Stimulated activated CD8-positive, alpha-beta memory T cell treated with anti-CD3 and anti-CD28 coated beads, Interleukin-12 subunit alpha, Interleukin-12 subunit beta, amount 100 ng/mL, for 1 hour (primary cell): ENCODE data around the gene ANKS3.

Experiments
- DNase-seq: peaks from one replicate; pipeline ENCODE4 v3.0.0-alpha.2; 2020; ENCODE audit warnings: low read depth

The ANKS3 gene

DNA sequence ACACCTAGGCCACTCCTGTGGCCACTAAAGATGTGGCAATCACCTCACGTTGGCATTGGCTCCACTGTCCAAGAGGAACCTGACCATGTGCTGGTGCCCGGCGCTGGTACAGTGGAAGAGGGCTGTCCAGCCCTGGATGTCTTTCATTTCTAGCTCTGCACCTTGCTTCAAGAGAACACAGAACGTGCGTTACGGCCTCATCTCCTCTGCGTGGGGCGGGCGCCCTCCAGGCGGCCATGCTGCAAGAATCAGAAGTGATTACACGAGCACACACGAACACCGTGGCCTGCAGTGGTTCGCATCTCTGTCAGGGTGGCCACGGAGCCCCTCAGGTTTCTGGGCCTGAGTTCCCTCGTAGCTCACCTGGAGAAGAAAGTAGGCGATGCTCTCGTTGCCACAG lies 7.5 kb downstream of the ANKS3 start:
- DNase-seq, result no peak

DNA sequence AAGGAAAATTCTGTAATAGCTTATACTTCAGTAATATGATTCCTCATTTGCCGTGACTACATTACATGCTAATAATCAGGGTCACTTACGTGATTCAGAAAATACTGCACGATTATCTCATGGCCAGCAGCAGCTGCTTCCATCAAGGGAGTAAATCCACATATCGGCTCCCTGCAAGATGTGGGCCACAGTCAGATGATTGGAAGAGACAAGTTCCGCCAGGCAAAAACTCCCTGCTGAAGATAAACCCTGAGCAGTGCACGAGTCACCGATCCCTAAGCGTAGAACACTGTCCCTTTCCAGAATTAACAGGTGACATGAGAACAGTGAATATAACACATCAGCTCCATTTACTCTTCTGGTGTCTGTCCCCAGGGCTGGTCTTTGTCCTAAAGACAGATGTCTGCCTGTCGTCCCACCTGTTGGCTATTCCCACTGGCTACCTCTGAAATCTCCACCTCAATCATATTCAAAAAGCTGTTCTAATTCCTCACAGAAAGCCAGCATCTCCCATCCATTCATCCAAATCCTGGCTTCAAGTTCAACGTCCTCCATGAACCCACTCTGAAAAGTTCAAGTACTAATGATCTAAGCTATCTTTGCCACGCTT lies 9.3 kb downstream of the ANKS3 start:
- DNase-seq, result no peak

DNA sequence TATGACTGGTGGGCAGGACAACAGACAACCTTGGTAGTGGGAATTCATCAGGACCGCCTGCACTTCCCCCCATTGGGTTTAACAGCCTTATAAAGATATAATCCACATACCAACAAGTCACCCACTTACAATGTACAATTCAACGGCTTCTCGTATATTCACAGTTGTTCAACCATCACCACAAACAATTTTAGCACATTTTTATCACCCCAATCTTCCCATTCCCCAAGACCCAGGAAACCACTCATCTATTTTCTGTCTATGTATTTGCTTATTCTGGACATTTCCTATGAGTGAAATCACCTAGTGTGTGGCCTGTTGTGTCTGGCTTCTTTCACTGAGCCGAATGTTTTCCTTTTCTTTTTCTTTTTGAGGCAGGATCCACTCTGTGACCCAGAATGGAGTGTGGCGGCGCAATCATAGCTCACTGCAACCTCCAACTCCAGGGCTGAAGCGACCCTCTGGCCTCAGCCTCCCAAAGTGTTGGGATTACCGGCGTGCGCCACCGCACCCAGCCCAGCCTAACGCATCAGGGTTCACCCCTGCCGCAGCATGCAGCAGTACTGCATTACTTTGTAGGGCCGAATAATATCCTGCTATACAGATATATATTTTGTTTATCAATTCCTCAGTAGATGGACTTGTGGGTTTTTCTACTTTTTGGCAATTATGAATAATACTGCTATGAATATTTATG lies 10.9 kb downstream of the ANKS3 start:
- no peak for DNase-seq

DNA sequence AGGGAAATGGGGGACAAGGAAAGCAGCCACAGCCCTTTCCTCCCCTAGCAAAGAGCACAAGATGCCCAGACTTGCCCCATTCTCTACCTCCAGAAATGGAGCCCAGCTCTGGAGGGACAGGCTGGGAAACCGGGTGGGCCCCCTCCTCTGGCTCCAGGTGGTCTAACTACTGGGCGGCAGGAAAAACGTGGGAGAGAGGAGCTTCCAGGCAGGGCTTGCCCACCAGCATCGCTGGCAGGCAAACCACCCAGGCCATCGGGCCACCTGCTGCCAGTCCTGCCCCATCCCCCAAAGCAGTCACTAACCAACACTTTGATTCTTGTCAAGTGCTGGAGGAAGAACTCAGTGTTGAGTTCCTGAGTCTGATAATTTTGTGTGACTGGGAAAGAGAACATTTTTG lies 15.6 kb downstream of the ANKS3 start:
- no peak for DNase-seq

DNA sequence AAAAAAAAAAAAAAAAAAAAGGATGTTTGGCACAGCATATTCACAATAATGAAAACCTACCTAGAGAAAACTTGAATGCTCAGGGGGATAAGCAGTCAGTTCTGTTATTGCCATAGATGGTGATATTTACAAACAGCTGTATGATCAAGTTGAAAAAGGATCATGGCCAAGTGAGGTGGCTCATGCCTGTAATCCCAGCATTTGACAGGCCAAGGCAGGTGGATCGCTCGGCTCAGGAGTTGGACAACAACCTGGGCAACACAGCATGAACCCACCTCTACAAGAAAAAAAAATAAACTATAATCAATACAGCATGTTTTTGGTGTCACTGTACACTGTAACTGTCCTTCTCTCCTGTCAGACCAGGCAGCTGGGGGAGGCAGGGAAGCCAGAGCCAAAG lies 19.1 kb downstream of the ANKS3 start:
- no peak for DNase-seq

DNA sequence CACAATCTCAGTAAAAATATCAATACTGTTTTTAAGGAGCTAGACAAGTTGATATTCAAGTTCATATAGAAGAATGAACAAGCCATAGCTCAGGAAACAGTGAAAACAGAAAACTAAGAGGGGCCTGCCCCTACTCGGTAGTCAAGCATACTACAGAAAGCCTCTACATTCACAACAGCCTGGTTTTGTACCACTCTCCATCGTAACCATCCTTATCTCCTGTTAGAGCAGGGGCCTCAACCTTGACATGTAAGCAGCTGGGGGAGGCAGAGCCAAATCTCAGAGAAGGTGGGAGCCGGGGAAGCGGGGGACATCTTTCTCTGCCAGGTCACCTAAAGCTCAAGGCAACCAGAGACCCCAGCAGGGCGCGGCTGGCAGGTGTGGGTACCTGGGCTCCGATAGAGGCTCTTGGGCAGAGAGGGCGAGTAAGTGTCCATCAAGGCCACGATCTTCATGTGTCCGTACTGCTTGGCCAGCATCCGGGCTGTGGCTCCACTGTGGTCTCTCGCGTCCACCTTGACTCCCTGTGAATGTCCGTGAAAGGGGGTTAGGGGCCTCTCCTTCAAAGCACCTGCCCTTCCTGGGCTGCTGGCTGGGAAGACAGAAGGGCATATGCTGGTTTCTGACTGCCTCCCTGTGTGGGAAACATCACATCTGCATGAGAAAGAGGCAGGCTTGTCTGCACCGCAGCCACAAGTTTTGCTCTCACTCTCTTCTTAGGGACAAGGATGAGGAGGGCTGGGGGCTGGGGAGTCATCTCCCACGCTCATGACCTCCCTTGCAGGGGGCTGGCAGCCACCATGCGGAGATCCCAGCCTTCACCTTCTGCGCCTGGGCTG lies 20.2 kb downstream of the ANKS3 start:
- no peak for DNase-seq

DNA sequence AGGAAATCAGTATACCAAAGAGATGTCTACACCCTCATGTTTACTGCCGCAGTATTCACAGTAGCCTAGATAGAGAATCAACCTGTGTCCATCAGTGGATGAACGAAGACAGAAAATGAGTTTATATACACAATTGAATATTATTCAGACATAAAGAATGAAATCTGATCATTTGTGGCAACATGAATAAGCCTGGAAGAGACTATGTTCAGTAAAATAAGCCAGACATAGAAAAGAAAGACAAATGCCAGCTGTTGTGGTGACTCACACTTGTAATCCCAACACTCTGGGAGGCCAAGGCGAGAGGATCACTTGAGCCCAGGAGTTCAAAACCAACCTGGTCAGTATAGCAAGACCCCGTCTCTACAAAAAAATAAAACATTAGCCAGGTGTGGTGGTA lies 24.6 kb downstream of the ANKS3 start:
- DNase-seq, result no peak

DNA sequence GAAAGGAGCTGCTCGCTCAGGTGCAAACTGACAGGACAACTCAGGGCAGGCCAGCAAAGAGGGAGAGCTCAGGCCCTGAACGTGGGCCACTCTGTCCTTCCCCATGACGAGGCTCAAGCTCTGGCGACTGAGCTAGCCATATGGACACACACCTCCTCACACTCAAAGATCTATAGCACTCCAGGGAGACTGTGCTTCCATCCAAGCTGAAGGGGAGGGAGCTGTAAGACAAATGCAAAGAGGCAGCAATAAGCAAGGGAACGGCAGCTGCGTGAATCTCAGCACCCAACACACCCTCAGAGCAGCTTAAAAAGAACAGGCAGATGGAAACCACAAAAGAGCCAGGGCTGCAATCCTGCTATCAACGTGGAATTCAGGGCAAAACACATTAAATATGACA lies 27.2 kb downstream of the ANKS3 start:
- no peak for DNase-seq

DNA sequence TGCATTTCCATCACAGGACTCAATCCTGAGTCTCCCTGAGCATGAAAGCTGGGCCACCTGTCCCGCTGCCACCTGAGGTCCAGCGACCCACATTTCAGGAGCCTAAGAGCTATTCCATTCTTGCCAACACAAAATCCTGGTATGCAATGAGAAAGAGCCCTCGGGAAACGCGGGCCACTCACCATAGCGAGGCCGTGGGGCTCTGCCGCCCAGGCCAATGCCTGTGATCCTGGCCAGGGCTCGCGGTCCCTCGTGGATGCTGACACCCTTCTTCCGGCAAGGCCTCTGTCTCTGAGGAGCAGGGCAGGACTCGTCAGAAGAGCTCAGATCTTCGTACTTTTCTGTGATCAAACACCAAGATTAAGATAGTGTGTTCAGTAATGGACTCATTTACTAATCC lies 29.2 kb downstream of the ANKS3 start:
- no peak for DNase-seq

DNA sequence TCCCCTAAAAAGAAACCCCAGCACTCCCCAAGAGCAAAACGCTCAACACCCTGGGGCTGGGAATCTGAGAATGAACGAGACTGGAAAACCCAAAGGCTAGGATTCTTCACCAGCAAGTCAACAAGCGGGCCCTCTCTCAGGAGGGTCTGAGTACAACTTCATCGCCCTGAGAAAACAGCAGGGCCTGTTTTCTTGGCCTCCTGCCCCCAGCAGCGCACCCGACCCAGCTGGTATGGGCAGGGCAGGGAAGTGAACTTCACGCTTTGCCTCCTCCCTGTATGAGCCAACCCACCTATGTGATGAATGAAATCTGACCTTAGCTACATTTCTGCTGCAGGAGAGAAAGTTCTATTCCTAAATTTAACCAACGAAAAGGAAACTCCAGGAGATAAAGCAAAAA lies 29.6 kb downstream of the ANKS3 start:
- no peak for DNase-seq

DNA sequence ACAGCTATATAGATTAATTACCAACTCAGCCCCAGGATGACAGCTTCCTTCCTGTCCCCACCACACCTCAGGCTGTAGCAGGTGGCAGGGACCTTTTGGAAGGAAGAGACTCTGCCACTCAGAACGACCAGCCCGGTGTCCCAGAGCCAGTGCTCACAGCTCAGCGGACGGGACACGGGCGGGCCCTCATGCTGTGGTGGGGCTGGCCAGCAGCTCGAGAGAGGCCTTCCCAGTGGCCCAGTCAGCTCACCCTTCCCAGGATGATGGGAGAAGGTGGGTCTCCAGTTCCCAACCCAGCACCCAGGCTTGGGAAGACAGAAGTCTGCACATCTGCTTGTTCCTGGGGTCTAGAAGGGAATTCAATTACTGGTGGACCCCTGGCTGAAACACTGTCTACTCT lies 30.2 kb downstream of the ANKS3 start:
- DNase-seq, result no peak

DNA sequence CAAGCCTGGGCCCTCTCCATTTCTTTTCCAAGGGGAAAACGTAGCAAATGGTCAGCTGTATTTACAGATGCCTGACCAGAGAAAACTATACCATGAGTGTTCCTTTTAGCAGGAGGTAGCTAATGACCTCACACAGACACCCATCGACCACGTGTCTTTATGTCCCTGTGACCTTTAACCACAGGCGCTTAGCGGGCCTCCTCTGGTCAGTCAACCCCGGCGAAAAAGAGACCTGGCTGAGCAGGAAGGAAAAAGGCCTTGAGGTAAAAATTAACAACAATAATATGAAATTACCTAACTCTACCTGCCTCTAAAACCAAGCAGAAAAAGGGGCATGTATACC lies 31.6 kb downstream of the ANKS3 start:
- DNase-seq, result no peak

DNA sequence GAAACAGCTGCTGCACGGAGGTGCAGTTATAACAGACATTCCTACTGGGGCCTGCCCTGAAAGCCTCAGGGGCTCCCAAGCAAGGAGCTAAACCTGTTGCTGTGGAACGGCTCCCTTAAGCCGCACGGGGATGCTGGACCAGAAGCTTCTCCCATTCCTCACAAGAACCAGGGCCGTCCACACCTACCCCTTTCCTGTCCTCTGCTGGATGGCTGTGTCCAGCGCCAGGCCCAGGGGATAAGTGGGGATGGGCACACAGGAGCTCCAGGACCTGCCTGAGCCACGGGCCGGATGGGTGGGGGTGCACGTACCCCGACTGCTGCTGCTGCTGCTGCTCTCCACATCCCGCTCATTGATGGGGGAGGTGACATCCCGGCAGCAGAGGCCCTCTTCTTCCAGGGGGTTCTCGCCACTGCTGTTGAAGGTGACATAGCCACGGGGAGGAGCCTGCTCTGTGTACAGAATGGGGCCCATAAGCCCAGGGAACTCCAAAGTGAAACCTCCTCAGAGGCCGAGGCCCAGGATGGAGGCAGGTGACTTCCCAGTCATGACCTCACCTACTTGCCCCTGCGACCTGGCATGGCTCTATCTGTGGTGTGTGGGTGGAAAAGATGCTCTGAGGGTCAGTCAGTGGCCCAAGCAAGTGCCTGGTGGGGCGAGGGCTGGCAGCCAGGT lies 32.1 kb downstream of the ANKS3 start:
- no peak for DNase-seq

DNA sequence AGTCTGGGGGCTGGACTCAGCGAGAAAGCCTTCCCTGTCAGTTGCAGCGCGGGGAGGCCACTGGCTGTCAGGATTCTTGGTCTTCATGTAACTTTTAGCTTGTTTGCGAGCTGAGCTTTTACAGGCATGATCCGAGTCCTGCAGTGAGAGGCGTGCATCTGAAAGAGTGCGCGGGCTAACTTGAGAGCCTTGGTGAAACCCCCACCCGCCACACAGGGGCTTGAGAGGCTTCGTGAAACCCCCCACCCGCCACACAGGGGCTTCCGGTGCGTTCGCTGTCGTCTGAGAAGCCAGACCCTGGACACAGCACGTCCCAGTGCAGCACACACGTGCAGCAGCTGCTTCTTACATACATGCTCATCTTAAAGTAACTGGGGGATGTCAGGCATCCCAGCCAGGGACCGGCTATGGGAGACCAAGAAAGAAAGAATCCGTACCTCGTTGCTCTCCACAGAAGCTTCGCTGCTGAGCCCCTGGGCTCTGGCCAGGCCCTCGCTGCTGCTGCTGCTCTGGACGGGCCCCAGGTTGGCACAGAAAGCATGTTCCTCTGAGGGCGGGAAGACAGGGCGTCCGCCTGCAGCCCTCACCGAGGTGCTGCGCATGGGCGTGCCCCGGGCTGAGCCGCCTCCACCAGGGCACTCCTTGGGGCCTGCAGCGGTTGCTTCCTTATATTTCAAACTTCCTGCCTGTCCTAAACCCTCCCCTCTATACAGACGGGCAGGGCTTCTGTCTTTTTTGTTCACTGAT lies 32.9 kb downstream of the ANKS3 start:
- no peak for DNase-seq

DNA sequence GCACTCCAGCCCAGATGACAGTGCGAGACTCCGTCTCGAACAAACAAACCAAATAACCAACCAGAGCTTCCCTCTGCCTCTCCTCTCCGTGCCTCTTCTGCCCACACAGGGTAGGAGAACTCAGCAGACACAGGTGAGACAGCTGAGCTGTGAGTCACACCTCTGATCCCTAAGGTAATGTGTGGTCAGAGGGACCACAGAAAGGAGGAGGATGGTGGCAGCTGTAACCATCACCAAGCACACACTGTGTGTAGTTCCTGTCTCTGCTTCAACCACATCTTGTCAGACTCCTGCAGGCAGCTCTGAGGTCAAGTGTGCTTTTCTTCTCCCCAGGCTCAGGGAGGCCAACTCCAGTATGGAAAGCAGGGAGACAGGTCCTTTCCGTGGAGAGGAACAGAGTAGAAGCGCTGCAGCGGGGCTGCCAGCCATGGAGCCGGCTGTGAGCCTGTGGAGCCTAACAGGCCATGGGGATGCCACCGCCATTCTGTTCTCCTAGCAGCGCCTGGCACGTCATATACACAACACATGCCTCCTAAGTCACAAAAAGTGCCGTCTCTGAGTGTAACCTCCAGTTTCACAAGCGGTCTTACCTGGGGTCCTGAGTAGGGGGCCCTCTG lies 33.6 kb downstream of the ANKS3 start:
- no peak for DNase-seq

DNA sequence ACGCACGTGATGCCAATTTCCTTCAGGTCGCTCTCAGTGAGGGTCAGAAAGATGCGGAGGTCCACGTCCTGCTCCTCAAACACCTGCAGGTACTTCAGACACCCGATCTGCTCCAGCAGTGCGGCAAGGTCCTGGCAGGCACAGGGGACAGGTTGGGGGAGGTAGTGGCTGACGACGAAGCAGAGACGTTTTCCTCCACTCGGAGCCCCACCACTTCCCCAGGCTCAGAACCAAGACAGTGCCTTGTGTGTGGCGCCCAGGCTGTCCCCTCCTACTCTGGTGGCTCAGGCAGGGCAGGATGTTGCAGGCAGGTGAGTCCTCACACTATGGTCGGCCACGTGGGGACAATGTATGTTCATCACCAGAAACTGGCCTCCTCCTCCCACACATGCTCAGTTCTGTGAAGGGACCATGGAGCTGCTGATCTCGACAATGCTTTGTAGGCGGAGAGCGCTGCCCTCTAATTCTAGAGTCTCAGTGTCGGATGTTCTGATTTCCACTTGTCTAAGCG lies 35.0 kb downstream of the ANKS3 start:
- no peak for DNase-seq

DNA sequence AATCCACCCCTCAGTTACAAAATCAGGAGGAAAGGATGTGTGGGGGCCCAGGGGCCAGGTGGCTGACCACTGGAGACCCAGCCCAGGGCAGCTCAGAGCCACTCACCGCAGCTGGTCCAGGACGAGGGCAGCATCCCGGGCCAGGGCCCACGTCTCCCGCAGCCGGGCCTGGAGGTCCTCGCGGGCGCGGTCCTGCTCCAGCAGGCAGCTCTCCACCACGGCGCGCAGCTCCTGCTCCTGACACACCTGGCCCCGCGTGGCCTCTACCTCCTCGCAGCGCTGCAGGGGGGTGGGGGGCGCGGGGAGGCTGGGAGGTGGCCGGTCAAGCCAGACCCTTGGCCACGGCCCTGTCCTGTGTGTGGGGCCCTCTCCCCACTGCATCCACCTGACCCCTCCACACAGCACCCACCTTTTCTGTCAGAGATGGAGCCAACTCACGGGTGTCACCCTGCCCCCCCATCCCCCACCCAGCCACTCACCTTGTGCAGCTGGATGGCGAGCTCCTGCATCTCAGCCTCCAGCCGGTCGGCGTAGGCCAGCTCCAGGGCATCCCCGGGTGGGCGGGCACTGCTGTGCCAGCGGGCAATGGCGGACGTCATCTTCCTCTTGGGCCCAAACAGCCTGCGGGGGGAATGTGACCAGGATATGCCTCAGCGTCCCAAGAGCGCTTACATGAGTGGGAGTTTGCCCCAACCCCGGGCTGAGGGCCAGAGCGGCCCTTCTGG lies 35.6 kb downstream of the ANKS3 start:
- DNase-seq, result no peak

DNA sequence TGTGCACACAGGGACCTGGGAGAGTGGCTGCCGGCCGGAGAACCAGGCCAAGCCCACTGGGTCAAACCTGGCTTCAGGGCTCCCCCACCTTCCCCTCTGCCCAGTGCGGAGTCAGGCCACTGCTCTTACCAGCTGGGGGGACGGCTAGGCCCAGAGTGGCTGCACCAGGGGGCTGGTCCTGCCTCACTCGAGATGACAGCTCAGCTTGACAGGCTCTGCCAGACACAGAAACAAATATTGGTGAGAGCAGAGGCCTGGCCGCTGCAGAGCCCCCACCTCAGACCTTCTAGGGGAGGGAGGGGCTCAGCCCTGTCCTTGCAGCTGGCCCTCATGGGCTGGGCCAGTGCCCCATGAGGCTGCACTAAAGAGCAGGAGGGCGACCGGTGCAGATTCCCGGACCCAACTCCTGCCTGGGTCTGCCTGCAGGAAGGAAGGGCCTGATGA lies 36.2 kb downstream of the ANKS3 start:
- DNase-seq, result no peak

DNA sequence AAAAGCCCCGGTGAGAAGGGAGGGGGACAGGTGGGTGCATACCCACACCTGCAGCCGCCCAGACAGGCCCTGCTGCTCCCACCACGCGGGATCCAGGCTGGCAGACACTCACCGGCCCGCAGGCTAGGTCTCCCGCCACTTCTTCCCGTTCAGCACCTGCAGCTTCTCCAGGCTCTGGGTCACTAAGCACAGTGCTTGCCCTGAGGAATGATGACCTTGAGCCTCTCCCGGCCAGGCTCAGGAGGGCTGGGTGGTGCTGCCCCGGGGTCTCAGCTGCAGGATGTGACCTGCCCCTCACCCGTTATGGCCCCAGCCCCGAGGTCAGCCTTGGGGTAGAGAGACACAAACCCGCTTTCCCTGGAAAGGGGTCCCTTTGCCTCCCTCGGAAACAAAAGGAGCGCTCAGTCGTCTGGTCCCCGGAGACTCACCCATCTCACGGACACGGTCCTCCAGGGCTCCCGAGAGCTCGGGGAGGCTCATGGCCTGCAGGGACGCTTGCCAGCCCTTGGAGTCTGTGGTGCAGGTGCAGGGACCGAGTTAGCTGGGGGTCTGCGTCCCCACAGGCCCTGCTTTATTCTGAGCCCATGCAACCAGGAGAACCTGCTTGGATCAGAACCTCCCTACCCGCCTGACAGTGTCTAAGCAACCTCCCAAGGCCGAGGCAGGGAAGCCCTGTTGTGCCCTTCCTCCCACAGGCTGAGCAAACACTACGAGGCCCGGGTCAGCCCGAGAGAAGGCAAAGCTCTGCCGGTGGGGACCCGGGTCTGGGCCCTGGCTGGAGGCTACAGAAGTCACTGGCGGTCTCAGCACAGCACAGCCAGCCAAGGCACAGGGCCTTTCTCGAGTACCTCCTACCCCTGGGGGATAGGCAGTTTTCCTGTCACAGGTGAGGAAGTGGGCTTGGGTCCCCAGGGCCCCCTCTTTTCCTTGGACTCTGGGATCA lies 36.9 kb downstream of the ANKS3 start:
- no peak for DNase-seq
